Cardiac septum (tissue), 1 donor: ENCODE data around the gene GNAI3. TPM values are rescaled to one million over a fixed set of nuclear protein-coding genes. Genes with fewer than 3 reads are reported as not detected.

ENCODE experiments used
- DNase-seq: peaks from one replicate; pipeline ENCODE4 v3.0.0-alpha.2; 2020; ENCODE audit warnings: low spot score
- intact Hi-C: fragments of 100-400 bp; cut with DNase I; formaldehyde crosslinking; loops from one replicate; pipeline ENCODE4 v1.14.0; 2022
- total RNA-seq: library from RNA; stranded (reverse); fragmentation: NEBNext Ultra II Directional; extraction: Animal tissue kit (Norgen Biotek cat#: 25700); gene quantifications from one replicate; pipeline ENCODE4 v1.2.1, GENCODE V29; 2021
- donor health status: DM: no; HTN: no; CAD: no.

GNAI3 gene
- total RNA-seq, 1 donor from 2014 or later = 3.9 TPM

GRCh38 chr1:109620401-109620791 is 72.0 kb downstream of the GNAI3 start:
- intact Hi-C loops = loop anchor here (2.0 kb wide), 1 partner anchor 72 kb away; the partner anchor contains the start of gene GNAI3
- no peak for DNase-seq

GRCh38 chr1:109620841-109621286 is 72.4 kb downstream of the GNAI3 start:
- intact Hi-C loops = loop anchor here (2.0 kb wide), 1 partner anchor 72 kb away; the partner anchor contains the start of gene GNAI3
- peak; percentile 96 for DNase-seq

- intact Hi-C loops = loop anchor here (2.0 kb wide), 1 partner anchor 73 kb away; the partner anchor contains the start of gene GNAI3
- DNase-seq = no peak
Observed at GRCh38 chr1:109621379-109622136, 73.1 kb downstream of the GNAI3 start.

GRCh38 chr1:109622137-109622892 is 73.9 kb downstream of the GNAI3 start:
- intact Hi-C loops = no loop called here
- DNase-seq = no peak

- intact Hi-C loops = no loop called here
- no peak for DNase-seq
Observed at GRCh38 chr1:109622895-109623294, 74.5 kb downstream of the GNAI3 start.

GRCh38 chr1:109623601-109624161 is 75.3 kb downstream of the GNAI3 start:
- intact Hi-C loops = no loop called here
- DNase-seq = no peak

GRCh38 chr1:109624201-109625010 is 76.0 kb downstream of the GNAI3 start:
- DNase-seq = no peak
- intact Hi-C loops = no loop called here

GRCh38 chr1:109625176-109625575 is 76.8 kb downstream of the GNAI3 start:
- no peak for DNase-seq
- intact Hi-C loops = no loop called here

- no peak for DNase-seq
- intact Hi-C loops = no loop called here
Observed at GRCh38 chr1:109625601-109626560, 77.5 kb downstream of the GNAI3 start.

- no peak for DNase-seq
- intact Hi-C loops = no loop called here
Observed at GRCh38 chr1:109626682-109627408, 78.4 kb downstream of the GNAI3 start.

- DNase-seq = no peak
- intact Hi-C loops = loop anchor here (2.0 kb wide), 1 partner anchor 81 kb away; no protein-coding TSS in a partner anchor
Observed at GRCh38 chr1:109627692-109628399, 79.4 kb downstream of the GNAI3 start.

GRCh38 chr1:109628540-109629321 is 80.3 kb downstream of the GNAI3 start:
- intact Hi-C loops = loop anchor here (2.0 kb wide), 1 partner anchor 82 kb away; no protein-coding TSS in a partner anchor
- no peak for DNase-seq

GRCh38 chr1:109629372-109630030 is 81.1 kb downstream of the GNAI3 start:
- intact Hi-C loops = loop anchor here (2.0 kb wide), 1 partner anchor 83 kb away; no protein-coding TSS in a partner anchor
- no peak for DNase-seq

GRCh38 chr1:109630081-109630897 is 81.9 kb downstream of the GNAI3 start:
- intact Hi-C loops = no loop called here
- no peak for DNase-seq
